IMR-90 (cell line): Measurements from ENCODE around the gene IL24. TPM values are rescaled to one million over a fixed set of nuclear protein-coding genes. Genes with fewer than 3 reads are reported as not detected.

Source experiments
- ATAC-seq: fragments of 200-7000 bp; cut with Tn5 transposase; 2 replicates; pipeline ENCODE4 v1.9.1; 2020; ENCODE audit warnings: low read depth, mild to moderate bottlenecking, moderate library complexity
- BruUV-seq: library from RNA; stranded (reverse); fragments of 400-500 nt; replicated peaks from 2 replicates; lab custom pipeline; 2021; lab: Mats Ljungman, UMichigan
- CTCF ChIA-PET: fragments of 300-600 bp; formaldehyde crosslinking; extraction: SDS; loops from one replicate; lab custom pipeline; 2021; ENCODE audit warnings: antibody characterized with exemption; lab: Yijun Ruan, JAX
- POLR2A ChIA-PET: fragments of 300-600 bp; sonication (Branson Sonifier 250); formaldehyde crosslinking; loops from one replicate; lab custom pipeline; 2022; ENCODE audit warnings: antibody characterized with exemption; ENCODE audit not compliant: unreplicated experiment; lab: Charles Lee
- DNase-seq: peaks from one replicate; pipeline ENCODE4 v3.0.0; 2013
- H2AFZ ChIP-seq: replicated peaks from 2 replicates; pipeline ENCODE3; 2013; ENCODE audit warnings: low read length, mild to moderate bottlenecking; ENCODE audit not compliant: poor library complexity
- H2AK5ac ChIP-seq: 2 replicates; pipeline ENCODE4 v1.6.1; 2013; ENCODE audit warnings: low read depth, low read length, inconsistent platforms
- H2AK9ac ChIP-seq: replicated peaks from 2 replicates; pipeline ENCODE3; 2013; ENCODE audit warnings: mild to moderate bottlenecking, low read depth, low read length, moderate library complexity; ENCODE audit not compliant: poor library complexity
- H2BK120ac ChIP-seq: 2 replicates; pipeline ENCODE4 v1.6.1; 2013; ENCODE audit warnings: low read depth, low read length, inconsistent platforms
- H2BK15ac ChIP-seq: 3 replicates; pipeline ENCODE4 v1.6.1; 2013; ENCODE audit warnings: low read depth, low read length, inconsistent platforms
- H2BK20ac ChIP-seq: 2 replicates; pipeline ENCODE4 v1.6.1; 2013; ENCODE audit warnings: low read depth, mild to moderate bottlenecking, inconsistent platforms, low read length, moderate library complexity
- H2BK5ac ChIP-seq: 2 replicates; pipeline ENCODE4 v1.6.1; 2013; ENCODE audit warnings: mild to moderate bottlenecking, low read depth, low read length, inconsistent platforms; ENCODE audit not compliant: poor library complexity, severe bottlenecking
- H3K14ac ChIP-seq: replicated peaks from 2 replicates; pipeline ENCODE4 v1.6.1; 2013; ENCODE audit warnings: low read depth, low read length, inconsistent platforms
- H3K18ac ChIP-seq: 2 replicates; pipeline ENCODE4 v1.6.1; 2013; ENCODE audit warnings: low read depth, low read length, control low read depth
- H3K23ac ChIP-seq: 2 replicates; pipeline ENCODE4 v1.6.1; 2013; ENCODE audit warnings: low read depth, low read length, inconsistent platforms
- H3K27ac ChIP-seq: 2 replicates; pipeline ENCODE4 v1.5.1; 2013; ENCODE audit warnings: mild to moderate bottlenecking, control low read depth, low read length; ENCODE audit not compliant: insufficient read depth
- H3K27me3 ChIP-seq: 2 replicates; pipeline ENCODE4 v1.6.1; 2013; ENCODE audit warnings: low read length; ENCODE audit not compliant: control insufficient read depth, insufficient read depth
- H3K36me3 ChIP-seq: 2 replicates; pipeline ENCODE4 v1.6.1; 2013; ENCODE audit warnings: low read length, mixed read lengths; ENCODE audit not compliant: control insufficient read depth, insufficient read depth
- H3K4ac ChIP-seq: 2 replicates; pipeline ENCODE4 v1.6.1; 2013; ENCODE audit warnings: low read depth, low read length, inconsistent platforms
- H3K4me1 ChIP-seq: 2 replicates; pipeline ENCODE4 v1.6.1; 2013; ENCODE audit warnings: low read length, mixed read lengths; ENCODE audit not compliant: control insufficient read depth, insufficient read depth
- H3K4me2 ChIP-seq: 2 replicates; pipeline ENCODE4 v1.6.1; 2013; ENCODE audit warnings: low read depth, mild to moderate bottlenecking, control low read depth, low read length, moderate library complexity
- H3K4me3 ChIP-seq: 2 replicates; pipeline ENCODE4 v1.5.1; 2013; ENCODE audit warnings: low read depth, mild to moderate bottlenecking, control low read depth, low read length, moderate library complexity; ENCODE audit not compliant: insufficient read depth
- H3K56ac ChIP-seq: 2 replicates; pipeline ENCODE4 v1.6.1; 2013; ENCODE audit warnings: low read length, inconsistent platforms; ENCODE audit not compliant: insufficient read depth; ENCODE audit errors: extremely low read depth
- H3K79me1 ChIP-seq, 2 experiments: 2 replicates each; pipeline ENCODE4 v1.6.1; 2013; ENCODE audit warnings: low read length in 2 of 2, inconsistent platforms in 1 of 2, low read depth in 1 of 2
- H3K9ac ChIP-seq: 2 replicates; pipeline ENCODE4 v1.6.1; 2013; ENCODE audit warnings: low read depth, low read length, control low read depth
- H3K9me1 ChIP-seq: 2 replicates; pipeline ENCODE4 v1.6.1; 2013; ENCODE audit warnings: low read length, inconsistent platforms; ENCODE audit not compliant: insufficient read depth
- H3K9me3 ChIP-seq: 2 replicates; pipeline ENCODE4 v1.6.1; 2013; ENCODE audit warnings: low read length; ENCODE audit not compliant: control insufficient read depth, insufficient read depth
- H4K20me1 ChIP-seq: 2 replicates; pipeline ENCODE4 v1.6.1; 2013; ENCODE audit warnings: low read length, inconsistent platforms; ENCODE audit not compliant: insufficient read depth
- H4K5ac ChIP-seq: 2 replicates; pipeline ENCODE4 v1.6.1; 2013; ENCODE audit warnings: mild to moderate bottlenecking, low read depth, low read length, control low read depth
- H4K8ac ChIP-seq, 2 experiments: 2 replicates each; pipeline ENCODE4 v1.6.1; 2013; ENCODE audit warnings: low read depth in 2 of 2, low read length in 2 of 2, control low read depth in 1 of 2, inconsistent platforms in 1 of 2
- H4K91ac ChIP-seq: 2 replicates; pipeline ENCODE4 v1.6.1; 2013; ENCODE audit warnings: low read depth, low read length, inconsistent platforms; ENCODE audit not compliant: insufficient read depth
- CEBPB ChIP-seq: IDR thresholded peaks from 2 replicates; pipeline ENCODE4 v1.6.1; 2012; ENCODE audit warnings: low read depth, low read length, improper control_type of control experiment
- CHD1 ChIP-seq: IDR thresholded peaks from 2 replicates; pipeline ENCODE4 v1.6.1; 2012; ENCODE audit warnings: low read depth, low read length, improper control_type of control experiment
- ELK1 ChIP-seq: fragments of 150-350 bp; IDR thresholded peaks from 2 replicates; pipeline ENCODE4 v1.6.1; 2016; ENCODE audit warnings: low read depth, mild to moderate bottlenecking, low read length, moderate library complexity, borderline replicate concordance
- MAFK ChIP-seq: IDR thresholded peaks from 2 replicates; pipeline ENCODE4 v1.6.1; 2012; ENCODE audit warnings: low read depth, low read length, improper control_type of control experiment
- MAZ ChIP-seq: IDR thresholded peaks from 2 replicates; pipeline ENCODE4 v1.6.1; 2012; ENCODE audit warnings: low read depth, mild to moderate bottlenecking, low read length, improper control_type of control experiment, moderate library complexity, borderline replicate concordance
- MXI1 ChIP-seq: IDR thresholded peaks from 2 replicates; pipeline ENCODE4 v1.6.1; 2012; ENCODE audit warnings: low read depth, mild to moderate bottlenecking, low read length, moderate library complexity, borderline replicate concordance
- NFE2L2 ChIP-seq: fragments of 150-350 bp; IDR thresholded peaks from 2 replicates; pipeline ENCODE4 v1.6.1; 2016; ENCODE audit warnings: low read depth, mild to moderate bottlenecking, low read length
- POLR2A ChIP-seq: IDR thresholded peaks from 2 replicates; pipeline ENCODE4 v1.6.1; 2012; ENCODE audit warnings: mild to moderate bottlenecking, low read depth, low read length
- RAD21 ChIP-seq: IDR thresholded peaks from 2 replicates; pipeline ENCODE4 v1.6.1; 2012; ENCODE audit warnings: low read length, improper control_type of control experiment
- RCOR1 ChIP-seq: IDR thresholded peaks from 2 replicates; pipeline ENCODE4 v1.6.1; 2012; ENCODE audit warnings: mild to moderate bottlenecking, low read length, improper control_type of control experiment; ENCODE audit not compliant: insufficient replicate concordance
- SMC3 ChIP-seq: fragments of 150-350 bp; IDR thresholded peaks from 2 replicates; pipeline ENCODE4 v1.6.1; 2016; ENCODE audit warnings: low read depth, mild to moderate bottlenecking, antibody characterized with exemption, low read length, moderate library complexity
- USF2 ChIP-seq: fragments of 150-350 bp; IDR thresholded peaks from 2 replicates; pipeline ENCODE4 v1.6.1; 2017; ENCODE audit warnings: mild to moderate bottlenecking, antibody characterized with exemption, low read length, low read depth
- WGBS, 2 experiments: methylation state at CpG; one replicate each; pipeline versions ENCODE4 v1.1.5 to v1.1.7; 2013; ENCODE audit warnings: missing lambda C conversion rate in 2 of 2; ENCODE audit not compliant: insufficient read length in 1 of 2; ENCODE audit errors: extremely low coverage in 2 of 2; 5-methylcytosine and 5-hydroxymethylcytosine counted together
- dilution Hi-C: fragments of 300-500 bp; cut with HindIII; formaldehyde crosslinking; loops from one replicate; pipeline ENCODE4 v1.14.3; 2018; ENCODE audit warnings: low sequenced_read_pairs; ENCODE audit not compliant: unreplicated experiment
- in situ Hi-C: fragments of 300-500 bp; cut with MboI; formaldehyde crosslinking; loops from 3 replicates; pipeline ENCODE4 v1.14.3; 2019; ENCODE audit warnings: low sequenced_read_pairs, inconsistent platforms, mixed read lengths
- intact Hi-C: fragments of 100-400 bp; cut with micrococcal nuclease; formaldehyde crosslinking; loops from 2 replicates; pipeline ENCODE4 v1.10.0; 2022
- polyA plus RNA-seq, 3 experiments: library from polyadenylated mRNA; depleted of rRNA; stranded (reverse); fragments of >200 nt; gene quantifications; 2 replicates each; pipeline ENCODE4 v1.2.3, GENCODE V29; 2012; ENCODE audit warnings: low replicate concordance in 1 of 3
- total RNA-seq: library from RNA; depleted of rRNA; stranded (reverse); fragments of >200 nt; gene quantifications from 2 replicates; pipeline ENCODE4 v1.2.3, GENCODE V29; 2012

IL24 gene
- total and polyA plus RNA-seq, 2 of the 4 experiments (the other 2 are of a cell fraction), result 0.12 to 0.18 TPM

GRCh38 chr1:206939131-206939530 is 41.9 kb downstream of the IL24 start:
- H2BK15ac ChIP-seq, result no peak overlapping the region
- H2BK20ac ChIP-seq, result no peak overlapping the region
- no peak overlapping the region for H2AK9ac ChIP-seq
- H2AK5ac ChIP-seq, result no peak overlapping the region
- no peak overlapping the region for H3K18ac ChIP-seq
- H3K4me2 ChIP-seq, result no peak overlapping the region
- no peaks in the 10 kb centered on the region for H3K4me1 ChIP-seq
- WGBS, 2 experiments, result 74% methylated on average over 5 of the region's 13 CpGs; no CpG with 5 or more reads in 1 of the 2 experiments
- no peaks in the 10 kb centered on the region for H3K9me3 ChIP-seq
- H4K20me1 ChIP-seq, result no peaks in the 10 kb centered on the region
- no peak overlapping the region for H3K9ac ChIP-seq
- H3K9me1 ChIP-seq, result no peaks in the 10 kb centered on the region
- no peak overlapping the region for H3K4me3 ChIP-seq
- intact Hi-C loops (loop anchor here (5.0 kb wide), 1 partner anchor 138 kb away; no protein-coding TSS in a partner anchor), dilution Hi-C loops (no loop called here), in situ Hi-C loops (no loop called here)
- no peak overlapping the region for H3K56ac ChIP-seq
- H3K23ac ChIP-seq, result no peak overlapping the region
- H3K27ac ChIP-seq, result no peak overlapping the region
- CTCF ChIA-PET, result no interaction called here
- H3K36me3 ChIP-seq, result no peaks in the 10 kb centered on the region
- no peak overlapping the region for H2BK120ac ChIP-seq
- H2BK5ac ChIP-seq, result no peak overlapping the region
- POLR2A ChIA-PET, result no interaction called here
- no peak overlapping the region for H4K91ac ChIP-seq
- no peak overlapping the region for H4K8ac ChIP-seq
- H3K27me3 ChIP-seq, result peaks cover 50% of the 10 kb centered on the region
- H3K79me1 ChIP-seq, result no peaks in the 10 kb centered on the region
- BruUV-seq, result no TSS peak
- DNase-seq, result no peak
- ATAC-seq, result no peak
- no peak overlapping the region for H2AFZ ChIP-seq
- no peak overlapping the region for H3K14ac ChIP-seq
- no peak overlapping the region for H4K5ac ChIP-seq
- TF ChIP-seq MAZ (no peak), RAD21 (no peak), MAFK (no peak), RCOR1 (no peak), MXI1 (no peak), ELK1 (no peak), SMC3 (no peak), USF2 (no peak), CHD1 (no peak), NFE2L2 (no peak), POLR2A (no peak), CEBPB (no peak)
- no peak overlapping the region for H3K4ac ChIP-seq
